HG02840 (cell line): ENCODE data around the gene SMAD2.
"Not testable (repeated sequence)": the region's sequence is repeated elsewhere in the genome, so short reads cannot be mapped to it uniquely, and the experiment has no call there.

ENCODE experiments used
- ATAC-seq: cut with Tn5 transposase; IDR thresholded peaks from one replicate; pipeline ENCODE4 v1.9.1; 2021; ENCODE audit warnings: mild to moderate bottlenecking, moderate library complexity, moderate number of reproducible peaks; ENCODE audit not compliant: unreplicated experiment, low FRiP score

Gene SMAD2

DNA sequence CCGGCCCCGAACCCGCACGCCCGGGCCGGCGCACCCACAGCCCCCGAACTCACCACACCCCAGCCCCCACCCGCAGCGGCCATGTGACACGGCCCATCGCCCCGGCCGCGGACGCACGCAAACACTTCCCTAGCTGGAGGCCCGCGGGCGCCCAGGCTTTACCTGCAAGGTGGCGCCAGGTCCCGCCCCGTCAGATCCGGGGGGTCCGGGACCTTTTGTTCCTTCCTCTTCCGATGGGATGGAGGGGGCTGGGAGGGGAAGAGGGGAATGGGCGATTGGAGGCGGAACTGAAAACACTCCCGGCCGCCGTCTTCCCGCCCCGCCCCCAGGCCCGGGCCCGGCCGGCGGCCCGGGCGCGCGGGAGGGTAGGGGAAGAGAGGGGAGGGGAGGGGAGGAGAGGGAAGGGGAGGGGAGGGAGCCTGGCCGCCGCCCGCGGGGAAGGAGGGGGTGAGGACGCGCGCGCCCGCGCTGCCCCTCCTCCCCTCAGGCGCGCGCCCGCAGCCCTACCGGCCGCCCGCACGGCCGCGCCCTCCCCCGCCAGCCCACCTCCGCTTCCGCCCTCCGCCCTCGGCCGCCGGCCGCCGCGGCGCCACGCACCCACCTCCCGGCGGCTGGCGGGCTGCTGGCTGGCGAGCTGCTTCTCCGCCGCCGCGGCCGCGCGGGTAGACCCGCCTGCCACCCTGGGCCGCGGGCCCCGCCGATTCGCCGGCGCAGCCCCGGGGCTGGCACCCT is at the start of gene SMAD2:
SMAD2 (minus strand) TSS at position 461 of the 732 bp plus-strand sequence. CDS start 33,903 bp downstream, outside the sequence.
- peak; percentile 60 for ATAC-seq

DNA sequence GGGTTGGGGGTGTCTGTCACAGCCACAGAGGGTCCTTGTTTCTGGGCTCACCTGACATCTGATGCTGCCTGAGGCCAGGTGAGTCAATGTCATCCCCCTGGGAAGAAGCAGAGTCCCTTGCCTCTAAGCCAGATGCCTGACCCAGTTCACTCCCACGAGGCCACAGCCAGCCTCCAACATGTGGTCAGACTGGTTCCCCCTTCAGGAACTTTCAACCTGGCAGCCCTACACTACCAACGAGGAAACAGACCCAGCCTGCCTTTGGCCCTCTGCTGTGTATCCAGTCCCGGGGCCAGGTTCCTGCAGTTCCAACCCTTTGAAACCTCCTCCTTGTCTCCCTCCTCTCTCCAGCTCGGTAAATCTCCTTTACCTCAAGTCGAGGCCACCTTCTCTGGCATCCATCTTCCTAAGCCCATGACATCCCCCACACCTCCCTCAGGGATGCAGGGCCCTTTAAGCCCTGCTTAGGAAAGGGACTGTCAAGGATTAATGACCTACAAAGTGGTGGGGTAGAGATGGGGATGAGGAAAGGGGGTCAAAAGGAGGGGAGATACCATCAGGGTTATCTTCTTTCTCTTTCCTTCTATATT is 49.2 kb upstream of the SMAD2 start:
- ATAC-seq: no peak

- ATAC-seq: no peak
Measured at GRCh38 chr18:47978603-47979002, 48.1 kb upstream of the SMAD2 start.

DNA sequence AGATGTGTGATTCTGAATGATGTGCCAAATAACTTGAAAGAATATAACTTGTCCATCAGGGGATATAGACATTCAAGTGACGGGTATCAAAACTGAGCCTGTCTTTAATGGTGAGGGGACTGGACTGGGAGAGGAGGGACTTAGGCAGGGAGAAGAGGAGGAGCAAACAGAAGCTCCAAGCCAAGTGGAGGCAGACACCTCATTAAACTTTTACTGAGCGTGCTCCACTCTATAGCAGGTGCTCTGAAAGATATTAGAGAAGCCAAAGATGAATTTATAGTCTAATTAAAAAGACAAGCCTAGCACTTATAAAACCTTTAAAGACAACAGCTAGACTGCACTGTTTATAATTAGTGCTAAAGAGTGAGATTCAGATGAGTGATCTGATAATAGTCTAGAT is 47.7 kb upstream of the SMAD2 start:
- no peak for ATAC-seq

DNA sequence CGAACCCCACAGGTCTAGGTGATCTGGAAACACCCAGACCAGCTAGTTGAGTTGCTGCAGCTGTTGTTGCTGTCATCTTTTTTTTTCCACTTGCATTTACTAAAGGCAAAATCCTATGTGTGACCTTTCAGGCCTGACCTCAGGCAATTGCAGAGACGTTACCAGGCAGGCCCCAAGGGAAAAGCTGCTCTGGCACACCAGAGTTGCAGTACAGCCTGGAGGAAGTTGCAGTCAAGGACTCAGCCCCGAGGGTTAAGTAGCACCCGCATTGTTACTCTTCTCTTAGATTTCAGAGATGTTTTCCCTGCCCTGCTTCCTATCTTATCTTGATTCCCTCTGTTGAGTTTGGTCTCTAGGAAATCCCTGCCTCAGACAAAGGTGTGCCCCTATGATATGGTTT is 45.2 kb upstream of the SMAD2 start:
- no peak for ATAC-seq

DNA sequence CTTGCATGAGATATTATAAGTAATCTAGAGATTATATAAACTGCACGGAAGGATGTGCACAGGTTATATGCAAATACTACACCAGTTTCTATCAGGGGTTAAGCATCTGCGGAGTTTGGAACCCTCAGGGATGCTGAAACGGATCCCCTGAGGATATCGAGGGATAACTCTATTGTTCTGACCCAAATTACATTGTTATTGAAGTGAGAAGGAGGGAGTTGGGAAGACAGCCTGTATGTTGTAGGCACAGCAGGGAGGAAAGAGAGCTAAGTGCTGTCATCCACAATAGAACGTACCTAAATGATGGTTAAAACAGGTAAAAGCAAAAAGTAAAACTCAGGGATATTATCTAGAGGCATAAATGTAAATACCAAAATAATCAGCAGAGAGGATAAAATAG is 44.6 kb upstream of the SMAD2 start:
- no peak for ATAC-seq

- no peak for ATAC-seq
Measured at GRCh38 chr18:47970664-47971531, 40.4 kb upstream of the SMAD2 start.

GRCh38 chr18:47969816-47970215 is 39.4 kb upstream of the SMAD2 start:
- ATAC-seq: no peak

GRCh38 chr18:47968721-47969120 is 38.3 kb upstream of the SMAD2 start:
- ATAC-seq: no peak

- ATAC-seq: no peak
Measured at GRCh38 chr18:47968006-47968676, 37.7 kb upstream of the SMAD2 start.

DNA sequence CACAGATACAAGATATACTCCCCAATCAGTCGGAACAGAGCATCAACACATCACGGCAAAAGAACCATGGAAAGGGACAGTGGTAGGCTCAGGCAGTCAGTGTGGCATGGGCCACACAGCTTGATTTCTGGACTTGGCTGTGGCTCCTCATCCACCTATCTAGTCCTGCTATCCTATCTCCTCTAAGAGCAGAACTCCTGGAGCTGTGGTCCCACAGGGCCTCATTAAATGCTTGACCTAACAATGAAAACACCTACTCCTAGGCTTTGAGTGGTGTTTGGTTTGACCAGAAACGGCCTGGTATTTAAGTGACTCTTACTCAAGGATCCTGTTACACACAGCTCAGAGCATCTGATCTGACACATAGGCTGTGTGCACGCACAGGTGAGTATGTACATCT is 33.6 kb upstream of the SMAD2 start:
- no peak for ATAC-seq

DNA sequence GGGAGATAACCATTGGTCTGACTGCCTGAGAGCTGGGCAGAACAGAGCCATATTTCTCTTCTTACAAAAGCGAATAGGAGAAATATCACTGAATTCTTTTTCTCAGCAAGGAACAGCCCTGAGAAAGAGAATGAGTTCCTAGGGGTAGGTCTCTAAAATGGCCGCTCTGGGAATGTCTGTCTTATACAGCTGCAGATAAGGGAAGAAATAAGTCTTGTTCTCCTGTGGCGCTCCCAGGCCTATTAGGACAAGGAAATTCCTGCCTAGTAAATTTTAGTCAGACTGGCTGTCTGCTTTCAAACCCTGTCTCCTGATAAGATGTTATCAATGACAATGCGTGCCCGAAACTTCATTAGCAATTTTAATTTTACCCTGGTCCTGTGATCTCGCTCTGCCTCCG is 30.5 kb upstream of the SMAD2 start:
- not testable (repeated sequence) for ATAC-seq

DNA sequence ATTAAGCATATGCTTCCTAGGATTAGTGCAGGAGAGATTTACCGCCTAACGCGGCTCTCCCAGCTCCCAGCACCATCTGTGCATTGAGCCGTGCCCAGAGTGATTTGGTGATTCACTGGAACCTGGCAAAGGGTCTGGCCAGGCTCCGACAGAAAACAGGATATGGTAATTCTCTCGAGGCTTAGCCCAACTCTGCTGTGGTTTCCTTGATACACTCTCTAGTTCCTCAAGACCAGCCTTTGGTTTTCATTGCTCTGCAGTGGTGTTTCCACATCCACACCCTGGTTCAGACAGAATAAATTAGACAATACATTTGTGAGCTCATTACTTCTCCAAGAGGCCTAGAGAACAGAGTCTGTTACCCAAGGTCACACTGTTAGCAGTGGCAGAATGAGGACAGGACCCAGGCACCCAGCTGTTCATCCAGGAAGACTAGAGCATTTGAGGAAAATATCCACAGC is 23.0 kb upstream of the SMAD2 start:
- ATAC-seq: no peak

GRCh38 chr18:47950511-47950910 is 20.1 kb upstream of the SMAD2 start:
- no peak for ATAC-seq

DNA sequence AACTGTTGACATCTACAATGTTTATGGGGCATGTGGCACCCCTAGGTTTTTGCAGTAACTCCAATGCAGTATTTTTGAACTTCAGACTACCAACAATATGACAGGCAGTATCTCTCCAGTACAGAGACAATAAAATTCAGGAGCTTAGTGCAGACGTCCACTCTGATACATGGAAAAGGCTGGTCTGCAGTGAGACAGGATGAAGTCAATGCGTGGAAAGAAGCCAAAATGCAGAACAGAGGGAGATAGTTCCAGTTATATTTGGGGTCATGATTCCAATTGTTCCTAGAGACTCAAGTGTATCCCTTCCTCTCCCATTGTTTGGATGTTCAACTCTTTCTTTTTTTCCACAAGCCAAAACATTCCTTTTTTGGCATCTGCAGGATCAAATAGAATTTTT is 18.7 kb upstream of the SMAD2 start:
- ATAC-seq: no peak

DNA sequence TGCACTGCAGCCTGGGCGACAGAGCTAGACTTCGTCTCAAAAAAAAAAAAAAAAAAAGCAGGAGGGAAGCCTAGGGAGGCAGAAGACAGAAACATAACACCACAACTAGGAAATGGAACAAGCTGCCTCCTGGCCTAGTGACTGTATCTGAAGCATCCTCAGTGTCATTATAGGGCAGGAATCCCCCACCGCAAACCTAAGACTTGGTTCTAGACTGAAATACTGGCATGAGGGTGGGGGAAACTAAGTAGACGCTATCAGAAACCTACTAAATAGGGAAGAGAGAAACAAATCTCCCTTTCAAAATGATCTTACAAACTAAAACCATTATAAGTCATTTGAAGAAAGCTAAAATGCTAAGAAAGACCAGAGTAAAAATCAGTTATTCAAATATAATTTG is 16.4 kb upstream of the SMAD2 start:
- no peak for ATAC-seq

DNA sequence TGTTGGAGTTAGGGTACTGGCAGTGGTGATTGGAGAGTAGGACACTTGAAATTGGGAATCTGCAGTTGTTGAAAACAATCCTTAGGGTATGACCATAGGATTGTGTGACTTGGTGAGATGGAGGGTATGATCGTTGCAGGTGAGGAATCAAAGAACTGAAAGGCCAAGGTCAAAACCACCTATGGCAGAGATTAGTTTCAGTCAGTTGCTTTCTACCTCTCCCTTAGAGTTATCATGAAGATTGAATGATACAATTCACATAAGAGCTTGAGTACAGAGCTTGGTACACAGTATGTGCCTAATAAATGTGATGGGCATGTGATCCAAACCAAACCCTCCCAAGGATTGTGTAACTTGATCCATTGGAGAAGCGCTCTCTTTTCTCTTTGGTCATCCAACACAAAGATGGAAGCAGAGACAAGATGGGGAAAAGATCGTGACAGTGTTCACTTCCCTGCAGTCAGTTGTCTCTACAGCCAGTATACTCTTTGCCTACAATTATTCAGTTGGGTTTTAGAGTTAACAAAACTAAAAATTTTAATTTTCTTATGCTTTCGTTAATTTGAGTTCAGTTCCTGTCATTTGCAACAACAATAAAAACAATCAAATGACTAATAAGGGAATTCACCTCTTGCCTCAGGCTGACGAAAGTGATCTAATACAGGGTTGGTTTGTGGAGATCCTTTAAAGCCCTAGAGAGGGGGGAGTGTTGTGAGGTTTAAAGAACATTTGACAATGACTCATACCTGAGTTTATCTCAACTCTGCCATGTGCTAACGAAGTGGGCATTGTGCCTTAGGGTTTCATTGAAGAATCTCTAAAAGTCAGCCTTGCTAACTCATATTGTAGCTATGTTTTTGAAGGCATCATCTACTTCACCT is 14.8 kb upstream of the SMAD2 start:
- ATAC-seq: no peak

DNA sequence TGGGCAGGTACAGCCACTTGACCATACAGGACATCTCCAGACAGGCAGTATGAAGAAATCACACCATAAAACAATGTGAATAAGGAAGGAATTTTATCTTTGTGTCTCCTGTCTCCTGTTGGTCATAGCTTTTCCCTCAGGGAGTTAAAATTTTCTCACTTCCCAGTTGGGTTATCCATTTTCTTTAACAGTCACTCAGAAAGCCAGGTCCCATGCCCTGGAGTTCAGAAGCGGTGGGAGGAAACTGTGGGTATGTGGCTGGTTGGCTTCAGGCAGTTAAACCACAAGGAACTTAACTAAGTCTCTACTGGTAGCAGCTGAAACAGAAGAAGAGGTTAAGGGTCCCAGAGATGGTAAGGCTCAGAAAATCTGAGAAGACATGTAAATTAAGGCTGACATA is 6.5 kb upstream of the SMAD2 start:
- no peak for ATAC-seq

GRCh38 chr18:47935321-47936055 is 5.0 kb upstream of the SMAD2 start:
- ATAC-seq: no peak
